CD4-positive, alpha-beta T cell treated with Interleukin-10 for 1 hour (primary cell): ENCODE measurements around the gene B3GNT2.
"Not testable (repeated sequence)": the region's sequence is repeated elsewhere in the genome, so short reads cannot be mapped to it uniquely, and the experiment has no call there.

Source experiments
- DNase-seq: peaks from one replicate; pipeline ENCODE4 v3.0.0-alpha.2; 2020

The B3GNT2 gene, protein sequence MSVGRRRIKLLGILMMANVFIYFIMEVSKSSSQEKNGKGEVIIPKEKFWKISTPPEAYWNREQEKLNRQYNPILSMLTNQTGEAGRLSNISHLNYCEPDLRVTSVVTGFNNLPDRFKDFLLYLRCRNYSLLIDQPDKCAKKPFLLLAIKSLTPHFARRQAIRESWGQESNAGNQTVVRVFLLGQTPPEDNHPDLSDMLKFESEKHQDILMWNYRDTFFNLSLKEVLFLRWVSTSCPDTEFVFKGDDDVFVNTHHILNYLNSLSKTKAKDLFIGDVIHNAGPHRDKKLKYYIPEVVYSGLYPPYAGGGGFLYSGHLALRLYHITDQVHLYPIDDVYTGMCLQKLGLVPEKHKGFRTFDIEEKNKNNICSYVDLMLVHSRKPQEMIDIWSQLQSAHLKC

DNA sequence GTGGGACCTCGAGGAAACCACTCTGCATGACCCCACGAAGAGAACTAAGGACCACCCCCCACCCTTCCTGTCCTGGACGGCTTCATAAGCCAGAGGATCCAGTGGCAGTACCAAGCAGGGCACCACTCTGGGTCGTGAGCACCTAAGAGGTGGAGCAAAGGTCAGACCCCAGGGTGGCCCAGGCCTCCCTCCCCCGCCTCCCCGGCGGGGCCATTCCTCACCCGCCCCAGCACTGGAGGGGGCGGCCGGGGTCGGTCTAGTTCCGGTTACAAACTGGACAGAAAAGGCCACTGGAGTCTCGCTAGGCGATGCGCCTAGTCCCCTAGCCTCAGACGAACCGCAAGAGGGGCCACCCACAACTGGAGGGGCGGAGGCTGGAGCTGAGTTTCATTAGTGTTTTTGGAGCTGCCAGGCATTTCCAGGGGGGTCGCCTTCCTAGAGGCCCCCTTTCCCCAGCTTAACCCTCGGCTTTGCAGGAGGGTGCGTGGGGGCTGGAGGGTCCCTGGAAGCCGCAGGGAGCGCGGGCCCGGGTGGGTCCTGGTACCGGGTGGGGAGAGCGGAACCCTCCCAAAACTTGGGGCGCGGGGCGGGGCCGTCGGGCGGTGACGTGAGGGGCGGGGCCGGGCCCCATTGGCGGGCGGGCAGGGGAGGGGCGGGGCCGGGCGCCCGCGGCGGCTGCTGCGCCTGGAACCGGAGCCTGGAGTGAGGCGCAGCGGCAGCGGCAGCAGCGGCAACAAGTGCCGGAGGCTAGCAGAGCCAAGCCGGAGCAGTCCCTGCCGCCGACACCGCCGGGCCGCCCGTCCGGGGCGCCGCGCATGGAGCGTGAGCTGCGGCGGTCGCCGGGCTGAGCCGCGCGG, at the start of gene B3GNT2:
Gene B3GNT2 (plus strand): TSS at position 695 of the 857 bp plus-strand sequence. CDS start 26,106 bp downstream, outside the sequence.
- peak; percentile 86 for DNase-seq

DNA sequence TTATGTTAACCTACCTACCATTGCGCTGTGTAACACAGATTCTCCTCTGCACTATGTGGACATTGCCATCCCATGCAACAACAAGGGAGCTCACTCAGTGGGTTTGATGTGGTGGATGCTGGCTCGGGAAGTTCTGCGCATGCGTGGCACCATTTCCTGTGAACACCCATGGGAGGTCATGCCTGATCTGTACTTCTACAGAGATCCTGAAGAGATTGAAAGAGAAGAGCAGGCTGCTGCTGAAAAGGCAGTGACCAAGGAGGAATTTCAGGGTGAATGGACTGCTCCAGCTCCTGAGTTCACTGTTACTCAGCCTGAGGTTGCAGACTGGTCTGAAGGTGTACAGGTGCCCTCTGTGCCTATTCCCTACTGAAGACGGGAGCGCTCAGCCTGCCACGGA, 49.1 kb upstream of the B3GNT2 start:
- DNase-seq: peak; percentile 37

GRCh38 chr2:62147610-62148301, 48.2 kb upstream of the B3GNT2 start:
- DNase-seq: no peak

DNA sequence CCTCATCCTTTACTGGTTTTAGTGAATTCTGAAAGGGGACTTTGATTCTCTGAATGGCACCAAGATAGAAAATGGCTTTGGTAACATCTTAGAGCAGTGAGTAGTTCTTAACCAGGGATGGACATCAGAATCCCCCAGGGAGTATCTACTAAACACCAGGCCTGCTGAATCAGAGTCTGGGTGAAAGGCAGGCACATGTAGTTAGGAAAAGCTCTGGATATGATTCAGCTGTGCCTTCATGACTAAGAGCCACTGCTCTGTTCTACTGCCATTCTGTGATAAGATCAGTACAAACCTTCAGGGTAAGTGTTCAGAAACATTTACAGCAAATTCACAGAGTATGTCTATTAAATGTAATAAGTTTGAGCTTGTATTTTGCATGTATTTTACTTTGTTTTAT, 46.2 kb upstream of the B3GNT2 start:
- DNase-seq: no peak

DNA sequence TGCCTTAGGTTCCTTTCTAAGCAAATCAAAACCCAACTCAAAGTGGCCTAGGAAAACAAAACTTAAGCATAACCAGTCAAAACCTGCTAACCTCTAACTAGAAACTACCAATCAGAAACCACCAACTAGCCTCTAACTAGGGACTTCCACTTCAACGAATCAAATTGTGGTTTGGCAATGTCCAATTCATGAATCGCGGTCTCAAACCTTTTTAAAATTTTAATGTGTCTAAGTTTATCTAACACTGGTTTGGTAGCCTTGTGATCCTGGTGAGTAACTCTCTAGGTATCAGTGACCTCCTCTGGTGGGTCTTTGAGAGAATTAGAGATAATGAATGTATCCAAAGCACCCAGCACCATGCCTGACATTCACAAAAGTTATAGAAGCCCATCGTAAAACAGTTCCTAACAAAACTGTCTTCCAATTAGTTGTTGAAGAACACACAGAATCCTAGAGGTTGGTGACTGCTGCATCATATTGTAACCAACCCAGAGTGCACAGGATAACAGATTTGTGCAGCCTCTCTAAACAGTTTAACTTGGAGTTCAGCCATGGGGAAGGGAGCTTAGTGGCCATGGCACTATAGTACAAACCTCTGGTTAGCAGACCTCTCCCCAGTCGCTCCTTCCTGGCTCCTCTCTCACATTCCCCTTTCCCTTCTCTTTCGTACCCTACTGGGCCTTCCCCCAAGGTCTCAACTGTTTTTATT, 45.2 kb upstream of the B3GNT2 start:
- no peak for DNase-seq

- no peak for DNase-seq
Observed at GRCh38 chr2:62151306-62151638, 44.6 kb upstream of the B3GNT2 start.

- no peak for DNase-seq
Observed at GRCh38 chr2:62152000-62152399, 43.9 kb upstream of the B3GNT2 start.

DNA sequence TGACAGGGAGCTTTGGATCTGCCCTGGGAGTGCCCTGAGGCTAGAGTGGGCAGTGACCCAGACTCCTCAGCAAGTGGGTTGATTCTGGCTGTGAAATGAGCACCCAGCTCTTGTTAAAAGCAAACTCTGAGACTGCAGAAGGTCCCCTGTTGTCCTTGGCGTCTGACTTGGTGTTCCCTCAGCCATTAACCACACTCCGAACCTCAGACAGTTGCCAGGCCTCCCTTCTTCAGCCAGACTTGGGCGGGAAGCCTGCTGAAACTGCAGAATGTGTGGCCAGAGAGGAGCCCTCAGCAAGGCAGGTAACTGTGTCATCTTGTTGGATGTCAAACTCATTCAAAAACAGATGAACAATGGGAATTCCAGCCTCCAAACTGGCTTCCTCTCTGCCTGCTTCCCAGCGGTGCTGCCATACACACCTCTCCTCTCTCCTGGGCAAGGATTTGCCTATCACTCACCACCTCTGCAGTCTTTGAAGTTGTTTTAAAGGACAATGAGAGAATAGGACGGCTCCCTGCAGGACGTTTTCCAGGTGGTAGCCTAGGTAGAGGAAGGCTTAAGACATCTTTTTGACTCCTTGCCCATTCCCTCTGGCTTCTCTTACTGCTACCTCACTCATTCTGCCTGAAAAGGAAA, 38.9 kb upstream of the B3GNT2 start:
- no peak for DNase-seq

DNA sequence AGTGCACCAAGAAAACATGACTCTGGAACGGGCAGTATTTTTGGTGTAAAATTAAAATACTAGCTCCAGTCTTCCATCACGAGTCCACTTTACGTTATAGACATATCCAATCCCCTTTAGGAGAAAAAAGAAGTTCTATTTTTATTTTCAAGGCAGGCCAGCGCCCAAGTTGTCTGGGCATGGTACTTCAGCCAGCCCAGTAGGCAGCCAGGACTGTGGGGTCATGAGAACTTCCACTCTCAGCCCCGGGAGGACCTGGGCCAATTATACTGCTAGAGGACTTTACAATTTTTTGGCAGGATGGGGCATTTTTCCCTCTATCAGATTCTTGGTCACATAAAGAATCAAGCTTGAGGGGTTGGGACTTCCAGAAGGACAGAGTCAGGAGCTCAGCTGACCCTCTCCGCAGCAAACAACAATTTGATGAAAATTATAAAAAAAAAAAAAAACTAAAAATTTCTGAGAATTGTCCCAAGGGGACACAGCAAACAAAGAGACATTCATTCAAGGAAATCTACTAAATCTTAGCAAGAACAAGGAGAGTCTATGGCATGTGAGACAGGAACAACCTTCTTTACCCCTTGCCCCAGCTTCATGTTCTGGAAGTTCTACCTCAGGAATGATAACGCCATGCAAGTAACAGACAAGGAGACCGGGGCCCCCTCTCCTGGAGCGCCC, 37.3 kb upstream of the B3GNT2 start:
- DNase-seq: no peak

- not testable (repeated sequence) for DNase-seq
Observed at GRCh38 chr2:62160691-62161090, 35.2 kb upstream of the B3GNT2 start.

- no peak for DNase-seq
Observed at GRCh38 chr2:62163106-62163831, 32.6 kb upstream of the B3GNT2 start.

DNA sequence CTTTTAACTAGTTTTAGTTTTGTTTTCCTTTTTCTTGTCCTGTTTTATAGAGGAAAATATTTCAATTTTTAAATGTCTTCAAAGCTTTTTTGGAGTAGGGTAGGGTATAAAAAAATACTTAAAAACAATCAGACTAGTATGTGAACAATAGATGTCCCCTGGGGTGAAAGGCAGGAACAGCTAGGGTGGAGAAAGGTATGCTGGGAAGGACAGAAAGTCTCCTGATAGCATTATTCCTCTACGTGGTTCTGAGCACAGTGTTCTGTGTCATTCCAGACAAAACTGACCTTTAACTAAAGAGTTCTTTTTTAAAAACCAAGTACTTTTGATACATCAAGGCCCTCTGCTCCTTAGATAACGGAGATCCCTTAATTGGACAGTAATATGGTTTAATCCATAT, 32.1 kb upstream of the B3GNT2 start:
- no peak for DNase-seq

DNA sequence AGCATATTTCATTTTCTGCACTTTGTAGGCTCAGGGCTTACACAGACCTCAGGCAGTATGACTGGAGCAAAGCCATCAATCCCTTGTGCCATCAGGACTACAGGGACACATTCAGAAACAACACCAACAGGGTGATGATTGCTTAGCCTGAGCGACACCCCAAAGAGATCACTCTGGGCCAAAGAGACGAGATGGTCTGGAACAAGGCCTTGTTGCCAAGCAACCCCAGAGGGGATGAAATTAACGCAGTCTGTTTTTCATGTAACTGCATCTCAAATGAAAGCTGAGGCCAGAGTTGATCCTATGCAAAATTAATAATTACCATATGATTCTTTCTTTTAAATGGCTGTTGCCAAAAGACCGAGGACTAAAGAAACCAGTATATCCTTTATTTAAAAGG, 20.2 kb upstream of the B3GNT2 start:
- DNase-seq: no peak

DNA sequence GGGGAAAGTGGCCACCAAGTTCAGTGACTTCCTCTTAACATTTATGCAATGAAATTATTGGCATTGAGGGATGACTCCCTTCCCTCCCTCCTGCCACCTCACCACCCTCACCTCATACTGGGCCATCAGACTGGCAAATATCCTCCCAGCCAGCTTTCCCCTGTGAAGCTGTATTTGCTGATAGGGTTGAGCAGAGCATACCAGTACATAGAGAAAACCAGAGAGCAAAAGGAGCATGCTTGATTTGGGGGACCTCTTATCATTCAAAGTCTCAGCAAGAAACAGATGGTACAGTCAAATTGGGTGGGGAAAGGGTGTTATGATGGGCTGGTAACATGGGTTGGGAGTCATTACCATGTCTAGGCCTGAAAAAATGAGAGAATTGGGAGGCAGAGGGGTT, 19.1 kb upstream of the B3GNT2 start:
- no peak for DNase-seq

GRCh38 chr2:62177392-62178049, 18.4 kb upstream of the B3GNT2 start:
- DNase-seq: no peak

GRCh38 chr2:62178741-62179271, 17.1 kb upstream of the B3GNT2 start:
- DNase-seq: no peak

DNA sequence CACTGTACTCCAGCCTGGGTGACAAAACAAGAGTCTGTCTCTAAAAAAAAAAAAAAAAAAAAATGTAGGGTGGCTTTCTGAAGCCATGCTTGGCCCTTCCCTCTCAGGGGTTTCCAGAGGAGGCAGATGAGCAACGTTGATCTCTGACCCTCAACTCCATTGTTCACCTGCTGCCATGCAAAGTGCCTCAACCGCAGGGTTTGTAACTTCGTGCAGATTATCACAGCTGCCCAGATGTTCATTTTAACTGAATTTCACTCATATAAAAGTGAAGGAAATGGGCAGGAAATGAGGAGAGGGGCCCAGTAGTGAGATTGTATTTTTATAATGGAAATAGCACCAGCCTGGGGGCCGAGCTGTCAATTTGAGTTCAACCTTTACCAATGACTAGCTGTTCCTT, 14.9 kb upstream of the B3GNT2 start:
- DNase-seq: no peak

GRCh38 chr2:62181843-62182242, 14.1 kb upstream of the B3GNT2 start:
- no peak for DNase-seq

DNA sequence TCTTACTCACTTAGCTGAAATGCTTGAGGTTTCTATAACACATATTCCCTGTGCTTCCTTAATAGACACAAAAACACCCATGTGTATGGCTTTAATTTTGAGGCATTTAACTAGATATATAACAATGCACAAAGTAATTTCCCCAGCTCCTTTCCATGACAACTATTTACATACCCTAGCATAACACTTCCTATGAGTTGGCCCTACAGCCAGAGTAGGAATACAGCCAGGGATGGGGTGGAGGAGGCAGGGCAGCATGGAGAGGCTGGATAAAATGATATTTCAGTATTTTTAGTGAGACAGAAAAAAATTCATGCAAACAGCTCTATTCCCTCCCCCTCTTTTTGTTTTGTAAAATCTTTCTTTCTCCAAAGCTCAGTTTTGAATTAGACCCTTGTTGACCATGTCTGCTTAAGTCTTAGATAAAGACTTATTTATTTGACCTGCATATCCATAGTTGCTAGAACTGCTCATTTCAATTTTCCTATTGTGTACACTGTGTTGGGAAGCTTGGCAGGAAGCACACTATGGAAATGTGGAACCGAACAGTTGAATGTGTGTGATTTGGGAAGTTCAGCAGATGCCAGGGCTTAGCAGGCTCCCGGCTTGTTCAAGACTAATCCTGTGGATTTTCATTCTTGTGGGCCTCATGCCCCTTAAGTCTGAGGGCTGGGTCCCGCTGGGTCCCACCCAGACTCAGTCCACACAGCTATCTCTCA, 11.2 kb upstream of the B3GNT2 start:
- DNase-seq: no peak
